GM23248 (cell line): ENCODE data around the gene IL1RAPL1.

Experiments used
- EZH2 ChIP-seq: fragments of 200-600 bp; sonication (generic); IDR thresholded peaks from 2 replicates; pipeline ENCODE4 v1.6.1; 2018; ENCODE audit warnings: antibody characterized with exemption, mild to moderate bottlenecking; ENCODE audit not compliant: insufficient read depth, poor library complexity, severe bottlenecking
- EZH2phosphoT487 ChIP-seq: fragments of 200-600 bp; sonication (generic); IDR thresholded peaks from 2 replicates; pipeline ENCODE4 v1.6.1; 2018; ENCODE audit warnings: antibody characterized with exemption, moderate library complexity, mild to moderate bottlenecking, low read depth; ENCODE audit not compliant: insufficient read depth

DNA sequence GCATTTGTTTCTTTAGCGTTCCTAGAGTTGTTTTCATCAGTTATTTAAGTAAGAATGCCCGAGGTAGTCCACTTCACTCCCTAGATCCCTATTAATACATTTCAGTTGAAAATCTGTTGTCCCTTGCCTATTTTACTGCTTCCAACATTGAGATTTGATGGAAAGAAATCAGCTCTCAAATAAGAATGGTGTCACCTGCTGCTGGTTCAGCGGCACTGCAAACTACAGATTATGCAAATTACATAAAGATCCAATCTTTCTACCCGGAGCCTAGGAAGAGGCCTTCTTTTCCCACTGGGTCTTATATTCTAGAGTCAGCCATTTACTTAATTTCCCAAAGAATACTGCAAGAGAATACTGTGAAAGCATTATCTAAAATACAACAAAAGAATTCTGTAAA lies 1030.5 kb downstream of the IL1RAPL1 start:
- TF ChIP-seq EZH2 (no peak), EZH2phosphoT487 (no peak)
